ENCODE data around the gene FNDC3A. TPM values are rescaled to one million over a fixed set of nuclear protein-coding genes. Genes with fewer than 3 reads are reported as not detected.

Gene FNDC3A
- polyA plus RNA-seq, 1 of the 3 experiments (the other 2 are of a cell fraction) = 27.7 TPM

GRCh38 chr13:48977973-48978372, 2.3 kb downstream of the FNDC3A start:
- no peak for TF ChIP-seq EZH2phosphoT487 (IDR thresholded peaks at IDR 0.05; ENCODE audit: borderline replicate concordance, low read depth)
- TF ChIP-seq PBX3 (IDR thresholded peaks at IDR 0.05) = no peak
- peak; percentile 75 for TF ChIP-seq JUND (IDR thresholded peaks at IDR 0.05)
- TF ChIP-seq FOSL2 (IDR thresholded peaks at IDR 0.05; ENCODE audit: borderline replicate concordance, low read depth) = peak; percentile 82
- no peak for TF ChIP-seq SIN3A (IDR thresholded peaks at IDR 0.05; ENCODE audit: borderline replicate concordance, low read depth, low read length)
- TF ChIP-seq TEAD4 (IDR thresholded peaks at IDR 0.05; ENCODE audit: borderline replicate concordance, insufficient read depth) = no peak
- H3K4me1 ChIP-seq (ENCODE audit: control insufficient read depth in 1 of 2, insufficient read depth in 2 of 2, low read depth in 1 of 2, low read length in 1 of 2) = peaks cover 14 to 27% of the 10 kb centered on the region in 2 experiments; a peak in 3 of 4 replicates
- 5% methylated on average over 3 of the region's 3 CpGs for WGBS (ENCODE audit: low lambda C conversion rate)
- peak overlapping the region; percentile 39 to 97 for H3K27ac ChIP-seq (ENCODE audit: low read depth in 2 of 2, low read length in 1 of 2)
- peak overlapping the region; percentile 73 to 88 for H3K4me3 ChIP-seq (ENCODE audit: low read depth in 2 of 2, low read length in 1 of 2)
- POLR2A ChIA-PET = no interaction called here
- peaks cover 76% of the 10 kb centered on the region for H3K79me2 ChIP-seq (ENCODE audit: insufficient read depth)
- H3K9me2 ChIP-seq = no peaks in the 10 kb centered on the region
- H3K9ac ChIP-seq = peak overlapping the region; percentile 87
- peaks cover 41% of the 10 kb centered on the region; the same call in 1 of the 2 replicates for H4K20me1 ChIP-seq (ENCODE audit: insufficient read depth)
- no peak for DNase-seq
- H3K36me3 ChIP-seq (replicated peaks in 1 of 2; ENCODE audit: control insufficient read depth in 1 of 2, insufficient read depth in 2 of 2, low read length in 1 of 2) = peaks cover 0 to 16% of the 10 kb centered on the region in 2 experiments
- H3F3A ChIP-seq (replicated peaks; ENCODE audit: insufficient read depth) = peaks cover 37% of the 10 kb centered on the region
- CTCF ChIA-PET = no interaction called here
- H2AFZ ChIP-seq (ENCODE audit: low read depth) = no peak overlapping the region
- no peaks in the 10 kb centered on the region for H3K27me3 ChIP-seq (ENCODE audit: insufficient read depth)
- no peaks in the 10 kb centered on the region for H3K9me3 ChIP-seq
- H3K4me2 ChIP-seq = peak overlapping the region; percentile 78

DNA sequence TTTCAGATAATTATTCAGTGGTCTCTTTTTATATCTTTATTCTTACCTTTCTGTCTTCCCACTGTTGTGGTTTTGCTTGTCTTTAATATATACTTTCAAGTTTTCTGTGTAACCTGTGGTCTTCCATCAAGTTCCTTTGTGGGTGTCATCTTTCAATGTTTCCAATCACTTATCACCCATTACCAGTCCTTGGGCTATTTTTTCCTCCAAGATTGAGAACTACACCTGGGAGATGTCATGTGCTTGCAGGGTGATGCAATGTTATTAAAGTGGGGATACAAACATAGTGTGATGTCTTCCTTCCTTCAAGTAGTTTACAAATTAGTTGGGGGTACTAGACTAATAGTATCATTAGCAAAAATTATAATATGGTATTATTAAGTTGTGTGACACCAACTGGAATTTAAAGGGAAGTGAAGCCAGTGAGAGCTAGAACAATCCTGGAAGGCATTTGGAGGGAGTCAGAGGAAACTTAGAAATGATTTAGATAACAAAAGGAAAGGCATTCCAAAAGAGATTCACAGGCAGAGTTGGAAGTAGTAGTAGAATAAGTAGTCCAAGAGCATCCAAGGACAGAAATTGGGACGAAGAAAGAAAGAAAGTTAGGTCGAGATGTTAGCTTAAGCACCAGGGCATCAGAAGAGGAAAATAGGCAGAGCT, 3.4 kb downstream of the FNDC3A start:
- Histone ChIP-seq H3K9ac (peak overlapping the region; percentile 87; the same call in 1 of the 2 replicates), H3K79me2 (ENCODE audit: insufficient read depth) (peaks cover 81% of the 10 kb centered on the region), H3K9me2 (no peaks in the 10 kb centered on the region), H3K4me2 (peak overlapping the region; percentile 78), H3K9me3 (no peaks in the 10 kb centered on the region), H4K20me1 (ENCODE audit: insufficient read depth) (peaks cover 46% of the 10 kb centered on the region), H3K4me1 (ENCODE audit: control insufficient read depth in 1 of 2, insufficient read depth in 2 of 2, low read depth in 1 of 2, low read length in 1 of 2) (peaks cover 14 to 27% of the 10 kb centered on the region in 2 experiments; a peak in 3 of 4 replicates), H3K27me3 (ENCODE audit: insufficient read depth) (no peaks in the 10 kb centered on the region), H3K36me3 (replicated peaks in 1 of 2; ENCODE audit: control insufficient read depth in 1 of 2, insufficient read depth in 2 of 2, low read length in 1 of 2) (peaks cover 0 to 12% of the 10 kb centered on the region in 2 experiments), H3F3A (replicated peaks; ENCODE audit: insufficient read depth) (peaks cover 37% of the 10 kb centered on the region), H2AFZ (ENCODE audit: low read depth) (no peak overlapping the region), H3K4me3 (ENCODE audit: low read depth in 2 of 2, low read length in 1 of 2) (peak overlapping the region; percentile 73 to 88; a peak in 3 of 4 replicates), H3K27ac (ENCODE audit: low read depth in 2 of 2, low read length in 1 of 2) (peak overlapping the region in 1 of 2 experiments; percentile 97; a peak in 2 of 4 replicates)
- no peak for DNase-seq
- no peak for TF ChIP-seq NRF1 (IDR thresholded peaks at IDR 0.05; ENCODE audit: low read depth, low read length)
- TF ChIP-seq MAX (IDR thresholded peaks at IDR 0.05; ENCODE audit: low read depth) = peak; percentile 12; the same call in 1 of the 2 replicates
- ChIA-PET CTCF (no interaction called here), POLR2A (no interaction called here)
- 80% methylated on average over 2 of the region's 2 CpGs for WGBS (ENCODE audit: low lambda C conversion rate)

- peaks cover 84% of the 10 kb centered on the region for H3K79me2 ChIP-seq (ENCODE audit: insufficient read depth)
- H3K9ac ChIP-seq = no peak overlapping the region
- H3K9me2 ChIP-seq = no peaks in the 10 kb centered on the region
- no peak for DNase-seq
- WGBS (ENCODE audit: low lambda C conversion rate) = 73% methylated on average over 2 of the region's 2 CpGs
- H3K9me3 ChIP-seq = no peaks in the 10 kb centered on the region
- H3K27me3 ChIP-seq (ENCODE audit: insufficient read depth) = no peaks in the 10 kb centered on the region
- H3K4me3 ChIP-seq (ENCODE audit: low read depth in 2 of 2, low read length in 1 of 2) = peak overlapping the region in 1 of 2 experiments; percentile 73; a peak in 2 of 4 replicates
- peaks cover 14 to 27% of the 10 kb centered on the region in 2 experiments; a peak in 3 of 4 replicates for H3K4me1 ChIP-seq (ENCODE audit: control insufficient read depth in 1 of 2, insufficient read depth in 2 of 2, low read depth in 1 of 2, low read length in 1 of 2)
- ChIA-PET CTCF (no interaction called here), POLR2A (no interaction called here)
- H4K20me1 ChIP-seq (ENCODE audit: insufficient read depth) = peaks cover 48% of the 10 kb centered on the region
- peaks cover 0 to 13% of the 10 kb centered on the region in 2 experiments for H3K36me3 ChIP-seq (replicated peaks in 1 of 2; ENCODE audit: control insufficient read depth in 1 of 2, insufficient read depth in 2 of 2, low read length in 1 of 2)
- H3K27ac ChIP-seq (ENCODE audit: low read depth in 2 of 2, low read length in 1 of 2) = peak overlapping the region in 1 of 2 experiments; percentile 97; a peak in 1 of 4 replicates
- no peak overlapping the region for H2AFZ ChIP-seq (ENCODE audit: low read depth)
- H3K4me2 ChIP-seq = peak overlapping the region; percentile 78
- H3F3A ChIP-seq (replicated peaks; ENCODE audit: insufficient read depth) = peaks cover 33% of the 10 kb centered on the region
- TF ChIP-seq MAX (IDR thresholded peaks at IDR 0.05; ENCODE audit: low read depth) (no peak), YY1 (IDR thresholded peaks at IDR 0.05; ENCODE audit: low read depth) (no peak), POLR2AphosphoS5 (IDR thresholded peaks at IDR 0.05; ENCODE audit: low read depth, low read length) (no peak), MEF2A (IDR thresholded peaks at IDR 0.05; ENCODE audit: borderline replicate concordance, low read depth) (no peak), RAD21 (IDR thresholded peaks at IDR 0.05; ENCODE audit: low read length) (no peak), REST (IDR thresholded peaks at IDR 0.05; ENCODE audit: low read depth, low read length) (no peak), EZH2phosphoT487 (IDR thresholded peaks at IDR 0.05; ENCODE audit: borderline replicate concordance, low read depth) (no peak)
- TF ChIP-seq, protein P1, sequence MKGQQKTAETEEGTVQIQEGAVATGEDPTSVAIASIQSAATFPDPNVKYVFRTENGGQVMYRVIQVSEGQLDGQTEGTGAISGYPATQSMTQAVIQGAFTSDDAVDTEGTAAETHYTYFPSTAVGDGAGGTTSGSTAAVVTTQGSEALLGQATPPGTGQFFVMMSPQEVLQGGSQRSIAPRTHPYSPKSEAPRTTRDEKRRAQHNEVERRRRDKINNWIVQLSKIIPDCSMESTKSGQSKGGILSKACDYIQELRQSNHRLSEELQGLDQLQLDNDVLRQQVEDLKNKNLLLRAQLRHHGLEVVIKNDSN (IDR thresholded peaks at IDR 0.05; ENCODE audit: borderline replicate concordance, low read depth) = no peak
These were observed 4.2 kb downstream of the FNDC3A start for GRCh38 chr13:48979892-48980291.

All from SK-N-SH (cell line).